ENCODE data around the gene TTLL13.
"Not testable (repeated sequence)": the region's sequence is repeated elsewhere in the genome, so short reads cannot be mapped to it uniquely, and the experiment has no call there.

Gene TTLL13

GRCh38 chr15:90239371-90239770 is 10.0 kb upstream of the TTLL13 start:
- no peak for DNase-seq (ENCODE audit: low spot score)

- no peak for DNase-seq (ENCODE audit: low spot score)
Observed at GRCh38 chr15:90240856-90241255, 8.5 kb upstream of the TTLL13 start.

- DNase-seq (ENCODE audit: low spot score) = no peak
Observed at GRCh38 chr15:90241343-90242192, 7.8 kb upstream of the TTLL13 start.

GRCh38 chr15:90243943-90244639 is 5.3 kb upstream of the TTLL13 start:
- no peak for DNase-seq (ENCODE audit: low spot score)

- DNase-seq (ENCODE audit: low spot score) = no peak
Observed at GRCh38 chr15:90248789-90249202, 560 bp upstream of the TTLL13 start.

GRCh38 chr15:90257776-90258175 is 8.4 kb downstream of the TTLL13 start:
- DNase-seq (ENCODE audit: low spot score) = no peak

- DNase-seq (ENCODE audit: low spot score) = no peak
Observed at GRCh38 chr15:90259524-90259923, 10.2 kb downstream of the TTLL13 start.

GRCh38 chr15:90260731-90261130 is 11.4 kb downstream of the TTLL13 start:
- not testable (repeated sequence) for DNase-seq (ENCODE audit: low spot score)

GRCh38 chr15:90261811-90262210 is 12.5 kb downstream of the TTLL13 start:
- DNase-seq (ENCODE audit: low spot score) = no peak

GRCh38 chr15:90262426-90262825 is 13.1 kb downstream of the TTLL13 start:
- no peak for DNase-seq (ENCODE audit: low spot score)

GRCh38 chr15:90264671-90265070 is 15.3 kb downstream of the TTLL13 start:
- DNase-seq (ENCODE audit: low spot score) = no peak

GRCh38 chr15:90265271-90266060 is 16.1 kb downstream of the TTLL13 start, which contains the start of gene NGRN:
TSS of gene NGRN (plus strand) at chr15:90265672. CDS start at chr15:90265713, 41 bp downstream.
- peak; percentile 92 for DNase-seq (ENCODE audit: low spot score)

- DNase-seq (ENCODE audit: low spot score) = peak; percentile 47
Observed at GRCh38 chr15:90266061-90266431, 16.7 kb downstream of the TTLL13 start.

- DNase-seq (ENCODE audit: low spot score) = no peak
Observed at GRCh38 chr15:90266485-90266884, 17.1 kb downstream of the TTLL13 start.

GRCh38 chr15:90268415-90268814 is 19.1 kb downstream of the TTLL13 start:
- DNase-seq (ENCODE audit: low spot score) = no peak

- DNase-seq (ENCODE audit: low spot score) = no peak
Observed at GRCh38 chr15:90270502-90271150, 21.3 kb downstream of the TTLL13 start.

- DNase-seq (ENCODE audit: low spot score) = no peak
Observed at GRCh38 chr15:90271459-90272166, 22.3 kb downstream of the TTLL13 start.

GRCh38 chr15:90278467-90278866 is 29.1 kb downstream of the TTLL13 start:
- not testable (repeated sequence) for DNase-seq (ENCODE audit: low spot score)

- DNase-seq (ENCODE audit: low spot score) = not testable (repeated sequence)
Observed at GRCh38 chr15:90280743-90281142, 31.4 kb downstream of the TTLL13 start.

- not testable (repeated sequence) for DNase-seq (ENCODE audit: low spot score)
Observed at GRCh38 chr15:90281637-90282036, 32.3 kb downstream of the TTLL13 start.

GRCh38 chr15:90286678-90287077 is 37.3 kb downstream of the TTLL13 start:
- peak; percentile 18 for DNase-seq (ENCODE audit: low spot score)
